NCI-H2227 (cell line): ENCODE measurements around the gene GPAM.
A peak's percentile ranks its signal among the peaks of the same experiment; 100 is the strongest.

Experiments used
- DNase-seq: peaks from one replicate; lab custom pipeline; 2025; ENCODE audit not compliant: unreplicated experiment; lab: John Stamatoyannopoulos, UW

Gene GPAM

GRCh38 chr10:112184379-112184778 lies 814 bp upstream of the GPAM start:
- DNase-seq, result no peak

- DNase-seq, result no peak
Observed at GRCh38 chr10:112184052-112184371, 447 bp upstream of the GPAM start.

GRCh38 chr10:112182784-112183328 lies 709 bp downstream of the GPAM start:
- no peak for DNase-seq

GRCh38 chr10:112177247-112177646 lies 6.3 kb downstream of the GPAM start:
- no peak for DNase-seq

- no peak for DNase-seq
Observed at GRCh38 chr10:112176543-112176942, 7.0 kb downstream of the GPAM start.

- DNase-seq, result no peak
Observed at GRCh38 chr10:112175409-112175808, 8.2 kb downstream of the GPAM start.

GRCh38 chr10:112173206-112173605 lies 10.4 kb downstream of the GPAM start:
- DNase-seq, result no peak

- DNase-seq, result no peak
Observed at GRCh38 chr10:112168733-112169132, 14.8 kb downstream of the GPAM start.

GRCh38 chr10:112166800-112167199 lies 16.8 kb downstream of the GPAM start:
- DNase-seq, result no peak

GRCh38 chr10:112161757-112162518 lies 21.6 kb downstream of the GPAM start:
- no peak for DNase-seq

- DNase-seq, result no peak
Observed at GRCh38 chr10:112160834-112161233, 22.7 kb downstream of the GPAM start.

- no peak for DNase-seq
Observed at GRCh38 chr10:112159469-112159868, 24.1 kb downstream of the GPAM start.

GRCh38 chr10:112151524-112152039 lies 32.0 kb downstream of the GPAM start:
- no peak for DNase-seq

- no peak for DNase-seq
Observed at GRCh38 chr10:112148331-112148730, 35.2 kb downstream of the GPAM start.

GRCh38 chr10:112146799-112147198 lies 36.8 kb downstream of the GPAM start:
- DNase-seq, result no peak

- DNase-seq, result no peak
Observed at GRCh38 chr10:112145263-112145662, 38.3 kb downstream of the GPAM start.

GRCh38 chr10:112143420-112143819 lies 40.1 kb downstream of the GPAM start:
- DNase-seq, result no peak

- DNase-seq, result no peak
Observed at GRCh38 chr10:112141292-112141691, 42.3 kb downstream of the GPAM start.

- peak; percentile 84 for DNase-seq
Observed at GRCh38 chr10:112140110-112140970, 43.2 kb downstream of the GPAM start.

- DNase-seq, result no peak
Observed at GRCh38 chr10:112139176-112139575, 44.4 kb downstream of the GPAM start.

GRCh38 chr10:112137154-112137987 lies 46.2 kb downstream of the GPAM start:
- DNase-seq, result peak; percentile 72
